Activated CD8-positive, alpha-beta memory T cell treated with anti-CD3 and anti-CD28 coated beads, Interleukin-2, amount 50 U/mL, for 1 hour (primary cell): ENCODE measurements around the gene ZC3H18.
"Not testable (repeated sequence)": the region's sequence is repeated elsewhere in the genome, so short reads cannot be mapped to it uniquely, and the experiment has no call there.

Experiments
- DNase-seq: peaks from one replicate; pipeline ENCODE4 v3.0.0-alpha.2; 2020; ENCODE audit errors: extremely low read depth

ZC3H18 gene

GRCh38 chr16:88605186-88606147 is 35.3 kb downstream of the ZC3H18 start:
- no peak for DNase-seq

DNA sequence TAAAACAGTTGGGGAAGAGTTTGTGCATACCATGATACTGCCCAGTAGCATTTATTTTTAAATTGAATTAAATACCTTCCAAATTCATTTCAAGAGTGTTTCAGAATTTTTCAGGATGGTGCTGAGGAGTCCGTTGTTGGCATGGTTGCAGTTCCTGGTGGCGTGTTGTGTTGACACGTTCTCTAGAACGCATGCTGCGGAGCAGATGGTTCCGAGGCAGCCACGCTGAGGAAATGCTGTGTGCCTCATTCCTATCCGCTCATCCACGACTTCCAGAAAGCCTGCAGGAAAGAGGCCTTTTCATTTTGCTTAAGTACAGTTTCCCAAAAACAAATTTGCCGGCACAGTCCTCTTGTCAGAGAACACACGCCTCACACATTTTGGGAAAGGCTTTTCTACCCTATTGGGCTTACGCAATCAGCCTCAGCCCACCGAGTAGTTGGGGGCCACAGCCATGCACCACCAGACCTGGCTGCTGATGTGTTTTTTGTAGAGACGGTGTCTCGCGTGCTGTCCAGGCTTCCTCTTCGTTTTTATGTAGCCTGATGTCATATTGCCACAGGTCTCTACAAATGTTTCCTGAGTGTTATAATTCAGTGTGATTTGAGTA is 36.0 kb downstream of the ZC3H18 start:
- no peak for DNase-seq

GRCh38 chr16:88608076-88608475 is 37.9 kb downstream of the ZC3H18 start:
- no peak for DNase-seq

DNA sequence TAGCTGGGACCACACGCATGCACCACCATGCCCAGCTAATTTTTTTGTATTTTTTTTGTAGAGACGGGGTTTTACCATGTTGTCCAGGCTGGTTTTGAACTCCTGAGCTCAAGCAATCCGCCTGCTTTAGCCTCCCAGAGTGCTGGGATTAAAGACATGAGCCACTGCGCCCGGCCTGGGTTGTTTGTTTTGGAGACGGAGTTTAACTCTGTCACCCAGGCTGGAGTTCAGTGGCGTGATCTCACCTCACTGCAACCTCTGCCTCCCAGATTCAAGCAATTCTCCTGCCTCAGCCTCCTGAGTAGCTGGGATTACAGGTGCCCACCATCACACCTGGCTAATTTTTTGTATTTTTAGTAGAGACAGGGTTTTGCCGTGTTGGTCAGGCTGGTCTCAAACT is 39.2 kb downstream of the ZC3H18 start:
- DNase-seq = not testable (repeated sequence)

DNA sequence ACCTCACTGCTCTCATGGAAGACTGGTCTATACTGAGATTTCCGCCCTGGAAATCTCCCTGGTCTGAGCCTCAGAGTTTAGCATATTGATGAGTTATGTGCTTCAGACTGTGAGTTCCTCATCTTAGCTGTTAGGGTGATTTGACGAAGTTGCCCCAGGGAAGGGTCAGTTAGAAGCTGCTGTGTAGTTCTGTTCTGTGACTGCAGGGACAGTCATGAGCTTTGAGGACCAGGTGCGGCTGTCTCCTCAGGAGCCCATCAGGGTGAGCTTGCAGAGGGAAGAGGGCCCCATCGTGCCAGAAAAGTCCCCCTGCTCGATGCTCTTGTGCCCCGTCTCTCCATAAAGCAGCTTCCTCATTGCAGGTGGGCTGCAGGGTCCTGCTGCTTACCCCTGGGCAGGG is 39.9 kb downstream of the ZC3H18 start:
- no peak for DNase-seq

- DNase-seq = no peak
These were observed 41.0 kb downstream of the ZC3H18 start for GRCh38 chr16:88610909-88611812.

DNA sequence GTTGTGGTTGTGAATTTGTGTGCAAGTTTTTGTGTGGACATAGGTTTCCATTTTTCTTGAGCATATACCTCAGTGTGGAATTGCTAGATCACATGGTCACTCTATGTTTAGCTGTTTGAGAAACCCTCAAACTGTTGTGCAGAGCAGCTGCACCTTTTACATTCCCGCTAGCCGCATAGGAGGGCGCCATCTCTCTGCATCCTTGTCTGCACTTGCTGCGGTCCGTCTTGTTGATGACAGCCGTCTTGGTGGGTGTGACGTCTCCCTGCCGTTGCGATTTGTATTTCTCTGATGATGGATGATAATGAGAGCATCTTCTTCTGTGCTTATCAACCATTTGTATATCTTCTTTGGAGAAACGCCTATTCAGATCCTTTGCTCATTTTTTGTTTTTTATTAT is 43.1 kb downstream of the ZC3H18 start:
- no peak for DNase-seq

- DNase-seq = no peak
These were observed 44.0 kb downstream of the ZC3H18 start for GRCh38 chr16:88613911-88614817.

DNA sequence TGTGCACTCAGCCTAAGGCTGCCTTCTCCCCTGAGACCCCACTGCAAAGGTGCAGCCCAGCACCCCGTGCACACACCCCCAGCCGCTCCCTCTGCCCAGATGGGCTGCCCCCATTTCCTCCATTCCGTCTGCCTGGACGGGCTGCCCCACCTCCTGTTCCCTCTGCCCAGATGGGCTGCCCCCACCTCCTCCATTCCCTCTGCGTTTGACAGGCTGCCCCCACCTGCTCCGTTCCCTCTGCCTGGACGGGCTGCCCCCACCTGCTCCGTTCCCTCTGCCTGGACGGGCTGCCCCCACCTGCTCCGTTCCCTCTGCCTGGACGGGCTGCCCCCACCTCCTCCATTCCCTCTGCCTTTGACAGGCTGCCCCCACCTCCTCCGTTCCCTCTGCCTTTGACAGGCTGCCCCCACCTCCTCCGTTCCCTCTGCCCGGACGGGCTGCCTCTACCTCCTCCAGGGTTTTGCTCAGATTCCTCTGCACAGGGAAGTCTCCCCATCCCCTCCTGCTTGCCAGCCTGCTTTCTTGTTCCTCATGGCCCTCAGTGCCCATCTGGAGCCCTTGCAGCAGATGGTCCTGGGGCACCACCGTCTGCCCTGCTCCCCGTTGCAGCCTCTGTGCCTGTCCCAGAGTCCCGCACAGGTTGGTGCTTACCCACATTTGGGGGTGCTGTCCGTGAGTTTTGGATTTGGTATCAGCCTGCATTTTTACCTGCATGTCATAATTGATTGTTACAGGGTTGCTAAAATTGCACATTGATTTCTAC is 44.8 kb downstream of the ZC3H18 start:
- DNase-seq = no peak

GRCh38 chr16:88616320-88616719 is 46.1 kb downstream of the ZC3H18 start:
- no peak for DNase-seq

- DNase-seq = no peak
These were observed 46.5 kb downstream of the ZC3H18 start for GRCh38 chr16:88616736-88617135.

DNA sequence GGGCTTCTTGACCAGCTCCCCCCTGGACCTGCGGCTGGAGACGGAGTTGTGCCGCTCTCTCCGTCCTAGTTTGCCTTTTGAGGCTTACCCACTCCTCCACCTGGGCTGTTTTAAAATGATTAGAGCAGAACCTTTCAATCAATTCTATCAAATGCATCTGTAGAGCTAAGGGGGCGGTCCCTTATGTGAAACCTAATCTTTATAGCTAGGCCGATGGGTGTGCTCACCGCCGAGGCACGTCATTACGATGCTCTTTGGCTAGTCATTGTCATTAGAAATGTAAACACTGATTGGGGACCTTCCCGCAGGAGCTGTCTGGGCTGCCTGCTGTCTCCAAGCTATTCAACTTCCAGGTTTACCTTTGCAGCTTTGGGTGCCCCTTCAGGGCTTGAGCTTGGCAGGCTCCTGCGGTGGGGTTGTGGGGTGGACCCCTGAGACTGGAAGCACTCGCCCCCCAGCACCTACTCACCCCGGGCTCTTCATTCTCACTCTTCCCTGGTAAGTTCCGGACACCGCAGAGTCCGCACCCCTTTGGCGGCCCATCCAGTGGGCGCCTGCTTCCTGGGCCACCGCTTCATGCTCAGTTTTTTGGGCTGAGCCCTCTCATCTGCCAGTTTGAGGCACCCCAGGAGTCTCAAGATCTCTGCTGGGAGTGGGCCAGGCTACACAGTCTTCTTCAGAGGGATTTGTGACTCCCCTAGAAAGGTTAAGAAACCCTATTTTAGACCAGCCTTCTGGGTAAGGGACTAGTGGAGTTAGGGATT is 47.2 kb downstream of the ZC3H18 start:
- no peak for DNase-seq

DNA sequence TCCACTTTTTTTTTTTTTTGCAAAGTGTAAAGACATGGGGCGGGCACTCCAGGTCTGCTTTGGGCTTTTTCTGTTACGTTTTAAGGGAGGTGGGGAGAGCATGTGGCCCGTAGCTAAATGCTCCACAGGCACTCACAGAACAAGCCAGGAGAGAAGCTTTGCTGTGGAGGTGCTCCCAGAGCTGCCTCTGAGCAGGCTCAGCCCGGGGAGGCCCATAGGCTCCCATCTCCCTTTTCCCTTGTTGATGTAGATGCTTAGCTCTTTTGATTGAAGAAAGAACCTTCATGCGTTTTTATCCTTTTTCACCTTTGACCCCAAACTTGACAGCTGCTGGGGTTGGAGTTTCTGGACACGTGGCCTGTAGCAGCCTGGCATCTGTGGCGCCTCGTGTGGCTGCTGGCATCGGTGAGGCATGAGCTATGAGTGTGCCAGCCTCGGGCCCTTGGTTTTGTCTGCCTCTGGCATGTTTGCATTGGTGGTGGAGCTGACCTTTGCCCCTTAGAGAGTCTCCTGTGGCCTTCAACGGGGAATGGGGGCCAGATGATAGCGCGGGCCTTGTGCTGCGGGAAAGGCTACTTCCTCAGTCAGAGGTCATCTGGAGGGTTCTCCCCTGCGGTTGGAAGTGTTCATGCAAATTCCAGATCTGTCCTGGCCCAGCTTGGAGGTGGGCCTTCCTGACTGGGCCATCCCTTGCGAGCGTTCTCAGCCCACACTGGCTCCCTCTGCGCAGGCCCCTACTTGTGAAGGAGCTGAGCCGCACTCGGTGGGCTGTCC is 48.2 kb downstream of the ZC3H18 start:
- DNase-seq = no peak

DNA sequence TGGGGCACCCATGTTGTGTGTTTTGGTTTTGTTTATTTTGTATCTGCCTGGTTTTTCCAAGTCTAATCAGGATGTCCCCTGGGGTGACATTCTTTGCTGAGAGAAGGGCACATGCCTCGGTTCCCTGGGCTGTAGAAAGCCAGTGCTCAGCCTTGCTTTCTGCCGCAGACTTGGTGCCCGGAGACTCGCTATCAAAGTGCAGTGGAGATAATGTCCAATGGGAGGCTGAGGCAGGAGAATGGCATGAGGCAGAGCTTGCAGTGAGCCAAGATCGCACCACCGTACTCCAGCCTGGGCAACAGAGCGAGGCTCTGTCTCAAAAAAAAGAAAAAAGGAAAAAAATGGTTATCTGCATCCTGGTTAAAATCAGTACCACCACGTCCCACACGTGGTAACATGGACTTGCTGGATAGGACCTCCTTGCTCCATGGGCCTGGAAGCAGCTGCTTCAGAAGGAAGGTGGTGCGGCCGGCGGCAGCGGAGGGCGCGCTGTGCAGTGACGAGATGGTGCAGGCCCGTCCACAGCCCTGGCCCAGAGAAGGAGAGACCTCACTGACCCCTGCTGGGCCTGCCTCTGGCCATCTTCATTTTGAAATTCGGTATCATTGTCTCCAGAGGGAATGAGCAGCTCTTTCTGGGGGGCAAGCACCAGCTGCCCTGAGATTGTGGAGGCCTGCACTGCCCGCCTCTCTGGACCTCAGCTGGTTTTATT is 48.9 kb downstream of the ZC3H18 start:
- DNase-seq = no peak

- DNase-seq = peak; percentile 81
These were observed 49.9 kb downstream of the ZC3H18 start for GRCh38 chr16:88619859-88620815.

GRCh38 chr16:88622125-88622524 is 51.9 kb downstream of the ZC3H18 start:
- no peak for DNase-seq

DNA sequence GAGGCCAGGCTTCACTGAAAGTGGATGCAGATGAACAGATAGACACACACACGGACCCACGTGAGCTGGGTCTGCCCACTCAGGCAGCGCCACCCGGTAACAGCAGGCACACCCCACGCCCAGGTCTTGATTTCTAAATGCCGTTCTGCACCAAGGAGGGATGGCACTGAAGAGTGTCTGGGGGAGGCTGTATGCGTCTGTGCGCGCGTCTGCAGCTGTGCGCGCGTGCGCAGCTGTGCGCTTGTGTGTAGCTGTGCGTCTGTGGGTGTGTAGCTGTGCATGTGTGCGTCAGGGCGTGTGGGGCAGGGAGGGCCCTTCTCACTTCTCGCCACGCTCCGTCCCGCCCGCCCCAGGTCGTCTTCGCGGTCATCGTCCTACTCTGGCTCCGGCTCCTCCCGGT is 52.7 kb downstream of the ZC3H18 start:
- no peak for DNase-seq
